Psoas muscle (tissue), 8 donors: ENCODE measurements around the gene FATE1. TPM values are rescaled to one million over a fixed set of nuclear protein-coding genes. Genes with fewer than 3 reads are reported as not detected.

Experiments
- ATAC-seq, 4 donors: fragments of 200-7000 bp; cut with Tn5 transposase; one replicate each; pipeline ENCODE4 v1.9.1; 2020; ENCODE audit warnings: moderate library complexity in 3 of 4, mild to moderate bottlenecking in 2 of 4
- DNase-seq, 2 donors: peaks; one replicate each; pipeline ENCODE4 v3.0.0-alpha.2; 2020
- H3K27ac ChIP-seq: fragments of 200-600 bp; one replicate; pipeline ENCODE4 v1.8.0; 2022
- H3K27me3 ChIP-seq, 3 donors: fragments of 200-600 bp in 1 of 3; one replicate each; pipeline versions ENCODE4 v1.6.1 to v1.8.0; 2013 to 2022; ENCODE audit warnings: low read length in 2 of 3, mild to moderate bottlenecking in 2 of 3, moderate library complexity in 1 of 3; ENCODE audit not compliant: insufficient read depth in 3 of 3
- H3K36me3 ChIP-seq, 2 donors: fragments of 200-600 bp in 1 of 2; one replicate each; pipeline versions ENCODE4 v1.6.1 to v1.8.0; 2013 to 2022; ENCODE audit warnings: low read depth in 1 of 2, mild to moderate bottlenecking in 1 of 2, moderate library complexity in 1 of 2; ENCODE audit not compliant: insufficient read depth in 1 of 2
- H3K4me1 ChIP-seq: fragments of 200-600 bp; one replicate; pipeline ENCODE4 v1.8.0; 2022
- H3K4me3 ChIP-seq: fragments of 200-600 bp; one replicate; pipeline ENCODE4 v1.8.0; 2022; ENCODE audit warnings: mild to moderate bottlenecking
- H3K9me3 ChIP-seq: fragments of 200-600 bp; one replicate; pipeline ENCODE4 v1.8.0; 2022
- CTCF ChIP-seq: fragments of 200-600 bp; IDR thresholded peaks from one replicate; pipeline ENCODE4 v1.8.0; 2022; ENCODE audit warnings: antibody characterized with exemption
- WGBS, 3 donors: extraction: QIAGEN DNeasy Blood & Tissue Kit; methylation state at CpG; one replicate each; pipeline versions ENCODE4 v1.1.6 to v1.1.7; 2013; 5-methylcytosine and 5-hydroxymethylcytosine counted together
- intact Hi-C, 2 donors: fragments of 100-400 bp; cut with DNase I; formaldehyde crosslinking; loops; one replicate each; pipeline versions ENCODE4 v1.11.0 to v1.14.2; 2022
- long read RNA-seq, 2 donors: library from polyadenylated mRNA; unstranded; transcript quantifications; one replicate each; pipeline ENCODE4 v2.0.0, GENCODE V29; 2021
- polyA plus RNA-seq, 3 donors: library from polyadenylated mRNA; stranded (reverse); fragments of 200-250 nt; gene quantifications; one replicate each; pipeline ENCODE4 v1.2.3, GENCODE V29; 2013
- total RNA-seq, 4 donors: library from RNA; stranded (reverse); fragmentation: NEBNext Ultra II Directional in 2 of 4; extraction: Animal tissue kit (Norgen Biotek cat#: 25700) in 2 of 4; gene quantifications; one replicate each; pipeline versions ENCODE4 v1.2.1 to v1.2.4, GENCODE V29; 2021 to 2023
- donor health status: healthy with polysubstance abuse.
- donor health status: DM: no; HTN: no; CAD: no; lungs with moderate emphysema.
- donor health status: Bipolar disorder and iron deficiency.
- donor health status: healthy.
- donor health status: DM: yes; HTN: yes; CAD: no.
- donor health status: DM: no; HTN: no; CAD: no.
- donor health status: DM: no; HTN: no; CAD: no.
- donor health status: DM: yes; HTN: yes; CAD: no.

The FATE1 gene
- total RNA-seq (under 1 TPM in 1 of 4 donors, not detected in 3; 0.39 TPM), polyA plus RNA-seq (under 1 TPM; 0.06 to 0.24 (median 0.07) TPM)
- long read RNA-seq, donor 1: 0 reads
- long read RNA-seq, donor 2: 0 reads

GRCh38 chrX:151715752-151716151 is at the start of gene FATE1:
Gene FATE1, plus strand, starts transcription at chrX:151716035. Its CDS starts 85 bp downstream, at chrX:151716120.
- WGBS, 3 donors: 47 to 61% (median 59%) methylated on average over 3 of the region's 3 CpGs
- intact Hi-C loops: no loop called here
- TF ChIP-seq CTCF: no peak
- Histone ChIP-seq H3K36me3 (no peaks in the 10 kb centered on the region), H3K4me1 (no peaks in the 10 kb centered on the region), H3K9me3 (no peaks in the 10 kb centered on the region), H3K4me3 (no peak within 1 kb of the TSS), H3K27ac (no peak within 1 kb of the TSS), H3K27me3 (peaks cover 0 to 4% (median 0%) of the 10 kb centered on the region in 3 donors)
- DNase-seq (no peak), ATAC-seq (no peak)

- Histone ChIP-seq H3K9me3 (no peaks in the 10 kb centered on the region), H3K36me3 (no peaks in the 10 kb centered on the region), H3K4me3 (no peak overlapping the region), H3K4me1 (no peaks in the 10 kb centered on the region), H3K27ac (no peak overlapping the region), H3K27me3 (no peaks in the 10 kb centered on the region)
- intact Hi-C loops: no loop called here
- 45 to 85% (median 56%) methylated on average over 5 to 6 of the region's 6 CpGs for WGBS, 3 donors
- TF ChIP-seq CTCF: no peak
- ATAC-seq (no peak), DNase-seq (no peak)
These were observed 40.6 kb upstream of the FATE1 start for GRCh38 chrX:151675121-151675746.

- 53 to 79% (median 72%) methylated on average over 4 of the region's 4 CpGs for WGBS, 3 donors
- Histone ChIP-seq H3K9me3 (no peaks in the 10 kb centered on the region), H3K27me3 (no peaks in the 10 kb centered on the region), H3K4me3 (no peak overlapping the region), H3K4me1 (no peaks in the 10 kb centered on the region), H3K36me3 (no peaks in the 10 kb centered on the region), H3K27ac (no peak overlapping the region)
- TF ChIP-seq CTCF: no peak
- DNase-seq: no peak
- no peak for ATAC-seq
- intact Hi-C loops: no loop called here
These were observed 39.6 kb upstream of the FATE1 start for GRCh38 chrX:151676196-151676595.

- TF ChIP-seq CTCF: no peak
- no peak overlapping the region for H3K4me3 ChIP-seq
- peaks cover 0 to 9% (median 0%) of the 10 kb centered on the region in 3 donors for H3K27me3 ChIP-seq
- DNase-seq (no peak), ATAC-seq (no peak)
- no peak overlapping the region for H3K27ac ChIP-seq
- H3K9me3 ChIP-seq: no peaks in the 10 kb centered on the region
- no peaks in the 10 kb centered on the region for H3K36me3 ChIP-seq
- WGBS, 3 donors: 68 to 94% (median 78%) methylated on average over 4 to 5 of the region's 5 CpGs
- no peaks in the 10 kb centered on the region for H3K4me1 ChIP-seq
- intact Hi-C loops: loop anchor here (2.0 to 10.0 kb wide), 3 partner anchors 175 to 528 kb away; no protein-coding TSS in a partner anchor
These were observed 35.9 kb upstream of the FATE1 start for GRCh38 chrX:151679798-151680402.
